ENCODE measurements around the gene HSPA1L. TPM values are rescaled to one million over a fixed set of nuclear protein-coding genes. Genes with fewer than 3 reads are reported as not detected.

Gene HSPA1L
- total RNA-seq, 1 donor from 2014 or later: 0.49 TPM

DNA sequence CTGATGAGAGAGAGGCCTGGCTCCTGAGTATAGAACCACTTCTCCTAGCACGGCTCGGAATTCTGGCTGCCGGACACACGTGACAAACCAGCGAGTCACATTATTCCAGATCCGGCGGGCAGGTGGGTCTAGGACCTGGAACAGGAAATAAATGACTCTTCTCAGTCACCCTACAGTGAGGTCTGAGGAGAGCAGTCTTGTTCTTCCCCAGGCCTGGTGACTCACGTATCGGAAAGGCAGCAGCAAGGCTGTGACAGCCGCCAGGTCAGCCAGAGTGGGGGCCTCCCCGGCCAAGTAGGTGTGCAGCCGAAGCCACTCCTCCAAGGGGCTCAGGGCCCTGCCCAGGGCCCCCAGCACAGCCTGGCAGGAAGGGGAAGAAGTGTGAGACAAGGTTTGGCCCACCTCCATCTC is 22.3 kb downstream of the HSPA1L start:
- H3K27me3 ChIP-seq: no peaks in the 10 kb centered on the region
- Mint-ChIP-seq H3K4me3 (no peak overlapping the region), H3K9me3 (no peaks in the 10 kb centered on the region), H3K36me3 (peaks cover 12% of the 10 kb centered on the region), H3K27ac (no peak overlapping the region), H3K27me3 (ENCODE audit: insufficient read depth, low read depth) (no peaks in the 10 kb centered on the region), H3K4me1 (peaks cover 16% of the 10 kb centered on the region)
- H2AFZ ChIP-seq (replicated peaks): no peak overlapping the region
- peaks cover 22% of the 10 kb centered on the region for H3K79me2 ChIP-seq (ENCODE audit: low read depth)
- no peaks in the 10 kb centered on the region for H3K9me3 ChIP-seq (ENCODE audit: low read depth)
- H3K36me3 ChIP-seq: peaks cover 4% of the 10 kb centered on the region
- H3K9ac ChIP-seq: no peak overlapping the region
- TF ChIP-seq, protein P1, sequence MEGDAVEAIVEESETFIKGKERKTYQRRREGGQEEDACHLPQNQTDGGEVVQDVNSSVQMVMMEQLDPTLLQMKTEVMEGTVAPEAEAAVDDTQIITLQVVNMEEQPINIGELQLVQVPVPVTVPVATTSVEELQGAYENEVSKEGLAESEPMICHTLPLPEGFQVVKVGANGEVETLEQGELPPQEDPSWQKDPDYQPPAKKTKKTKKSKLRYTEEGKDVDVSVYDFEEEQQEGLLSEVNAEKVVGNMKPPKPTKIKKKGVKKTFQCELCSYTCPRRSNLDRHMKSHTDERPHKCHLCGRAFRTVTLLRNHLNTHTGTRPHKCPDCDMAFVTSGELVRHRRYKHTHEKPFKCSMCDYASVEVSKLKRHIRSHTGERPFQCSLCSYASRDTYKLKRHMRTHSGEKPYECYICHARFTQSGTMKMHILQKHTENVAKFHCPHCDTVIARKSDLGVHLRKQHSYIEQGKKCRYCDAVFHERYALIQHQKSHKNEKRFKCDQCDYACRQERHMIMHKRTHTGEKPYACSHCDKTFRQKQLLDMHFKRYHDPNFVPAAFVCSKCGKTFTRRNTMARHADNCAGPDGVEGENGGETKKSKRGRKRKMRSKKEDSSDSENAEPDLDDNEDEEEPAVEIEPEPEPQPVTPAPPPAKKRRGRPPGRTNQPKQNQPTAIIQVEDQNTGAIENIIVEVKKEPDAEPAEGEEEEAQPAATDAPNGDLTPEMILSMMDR (IDR thresholded peaks at IDR 0.05): no peak
- TF ChIP-seq EZH2phosphoT487 (IDR thresholded peaks at IDR 0.05) (no peak), EZH2 (IDR thresholded peaks at IDR 0.05) (no peak)
- H3K4me1 ChIP-seq: peaks cover 7% of the 10 kb centered on the region
- H3K4me2 ChIP-seq: no peak overlapping the region
- no peak overlapping the region for H3K27ac ChIP-seq
- H4K20me1 ChIP-seq (ENCODE audit: low read depth): no peaks in the 10 kb centered on the region
- no peak for DNase-seq (ENCODE audit: low spot score)
- H3K4me3 ChIP-seq: no peak overlapping the region
- H3F3A ChIP-seq (ENCODE audit: low read depth): peaks cover 32% of the 10 kb centered on the region

DNA sequence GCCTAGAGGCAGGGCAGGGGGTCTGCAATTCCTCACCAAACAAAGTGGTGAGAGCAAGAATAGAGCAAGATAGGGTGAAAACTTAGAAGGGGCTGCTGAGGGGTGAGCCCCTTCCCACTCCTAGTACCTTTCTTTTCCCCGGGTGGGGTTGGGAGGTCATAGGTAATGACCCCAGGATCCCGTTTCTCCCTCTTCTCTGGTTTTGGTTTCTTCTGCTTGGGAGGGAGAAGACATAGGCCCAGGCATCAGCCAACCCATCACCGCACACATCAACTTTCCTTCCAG is 23.1 kb downstream of the HSPA1L start:
- TF ChIP-seq EZH2 (IDR thresholded peaks at IDR 0.05): no peak
- TF ChIP-seq, protein P1 (IDR thresholded peaks at IDR 0.05): no peak
- no peak for TF ChIP-seq EZH2phosphoT487 (IDR thresholded peaks at IDR 0.05)
- H3K9ac ChIP-seq: no peak overlapping the region
- no peak overlapping the region for H3K27ac Mint-ChIP-seq

DNA sequence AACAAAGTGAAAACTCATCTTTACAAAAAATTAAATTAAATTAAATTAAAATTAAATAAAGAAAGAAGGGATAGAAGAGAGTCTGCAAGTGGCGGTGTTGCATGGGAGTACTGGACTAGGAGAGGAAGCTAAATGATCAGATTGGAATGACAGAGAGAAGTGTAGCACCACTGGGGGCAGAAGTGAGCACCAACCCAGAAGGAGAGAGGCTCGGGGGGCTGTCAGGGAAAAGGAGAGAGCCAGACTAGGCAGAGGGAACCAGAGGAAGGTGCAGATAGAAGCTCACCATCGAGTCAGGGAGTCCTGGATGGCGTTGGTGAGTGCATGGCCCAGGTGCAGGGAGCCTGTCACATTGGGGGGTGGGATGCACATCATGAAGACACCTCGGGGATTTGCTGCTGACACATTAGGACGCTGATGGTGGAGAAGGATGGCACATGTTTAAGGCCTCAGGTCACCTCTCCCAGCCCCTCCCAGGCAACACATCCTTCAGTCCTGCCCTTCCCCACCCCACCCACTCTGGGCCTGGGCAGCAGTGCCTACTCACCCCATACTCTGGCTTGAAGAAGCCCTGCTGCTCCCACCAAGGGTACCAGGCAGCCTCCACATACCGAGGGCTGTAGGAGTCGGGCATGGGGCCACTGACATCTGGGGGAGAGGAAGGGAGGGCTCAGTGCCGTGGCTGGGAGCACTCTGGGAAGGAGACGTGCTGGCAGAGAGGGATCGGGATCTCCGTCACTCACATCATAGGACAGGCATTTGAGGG is 23.6 kb downstream of the HSPA1L start:
- peak overlapping the region; percentile 43 for H3K27ac Mint-ChIP-seq
- H3K79me2 ChIP-seq (ENCODE audit: low read depth): peaks cover 22% of the 10 kb centered on the region
- peaks cover 20% of the 10 kb centered on the region for H3F3A ChIP-seq (ENCODE audit: low read depth)
- no peak overlapping the region for H3K27ac ChIP-seq
- TF ChIP-seq EZH2 (IDR thresholded peaks at IDR 0.05) (no peak), EZH2phosphoT487 (IDR thresholded peaks at IDR 0.05) (no peak)
- TF ChIP-seq, protein P1 (IDR thresholded peaks at IDR 0.05): peak; percentile 67
- H3K4me3 ChIP-seq: no peak overlapping the region
- peak; percentile 82 for DNase-seq (ENCODE audit: low spot score)
- peaks cover 8% of the 10 kb centered on the region for H3K36me3 Mint-ChIP-seq
- H3K4me1 Mint-ChIP-seq: peaks cover 16% of the 10 kb centered on the region
- H3K9me3 Mint-ChIP-seq: no peaks in the 10 kb centered on the region
- peaks cover 4% of the 10 kb centered on the region for H3K36me3 ChIP-seq
- H3K9me3 ChIP-seq (ENCODE audit: low read depth): no peaks in the 10 kb centered on the region
- no peaks in the 10 kb centered on the region for H3K27me3 Mint-ChIP-seq (ENCODE audit: insufficient read depth, low read depth)
- no peak overlapping the region for H3K4me3 Mint-ChIP-seq
- H4K20me1 ChIP-seq (ENCODE audit: low read depth): no peaks in the 10 kb centered on the region
- no peak overlapping the region for H3K9ac ChIP-seq
- no peaks in the 10 kb centered on the region for H3K27me3 ChIP-seq
- no peak overlapping the region for H3K4me2 ChIP-seq
- H3K4me1 ChIP-seq: peaks cover 7% of the 10 kb centered on the region
- H2AFZ ChIP-seq (replicated peaks): no peak overlapping the region

More for the DNA sequence above, 23.1 kb downstream of the HSPA1L start:
- Histone ChIP-seq H3K4me3 (no peak overlapping the region), H4K20me1 (ENCODE audit: low read depth) (no peaks in the 10 kb centered on the region), H3K4me2 (no peak overlapping the region), H3K9me3 (ENCODE audit: low read depth) (no peaks in the 10 kb centered on the region), H3K79me2 (ENCODE audit: low read depth) (peaks cover 22% of the 10 kb centered on the region), H3K4me1 (peaks cover 7% of the 10 kb centered on the region), H3F3A (ENCODE audit: low read depth) (peaks cover 25% of the 10 kb centered on the region), H3K27ac (no peak overlapping the region), H2AFZ (replicated peaks) (no peak overlapping the region), H3K36me3 (peaks cover 4% of the 10 kb centered on the region), H3K27me3 (no peaks in the 10 kb centered on the region)
- no peak for DNase-seq (ENCODE audit: low spot score)
- H3K4me3 Mint-ChIP-seq: no peak overlapping the region
- H3K9me3 Mint-ChIP-seq: no peaks in the 10 kb centered on the region
- peaks cover 10% of the 10 kb centered on the region for H3K36me3 Mint-ChIP-seq
- no peaks in the 10 kb centered on the region for H3K27me3 Mint-ChIP-seq (ENCODE audit: insufficient read depth, low read depth)
- H3K4me1 Mint-ChIP-seq: peaks cover 16% of the 10 kb centered on the region
